ENCODE results near the gene EEF1A2.

DNA sequence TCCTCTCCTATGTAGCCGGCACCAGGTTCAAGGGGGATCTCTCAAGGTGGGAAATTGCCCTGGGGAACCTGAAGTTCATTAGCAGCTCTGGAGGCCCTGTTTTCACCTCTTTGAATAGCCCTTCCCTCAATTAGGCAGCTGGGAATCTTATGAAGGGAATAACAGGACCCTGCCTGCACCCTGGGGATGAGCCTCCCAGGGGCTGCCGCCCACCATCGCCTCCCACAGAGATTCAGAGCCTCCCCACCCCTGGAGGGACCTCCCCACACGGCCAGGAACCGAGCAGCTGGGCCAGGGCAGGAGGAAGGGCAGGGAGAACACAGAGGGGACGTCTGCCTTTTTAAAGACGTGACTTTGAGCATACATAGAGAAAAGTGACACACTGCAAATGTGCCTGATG, 4.6 kb upstream of the EEF1A2 start:
- TF ChIP-seq, protein P1, sequence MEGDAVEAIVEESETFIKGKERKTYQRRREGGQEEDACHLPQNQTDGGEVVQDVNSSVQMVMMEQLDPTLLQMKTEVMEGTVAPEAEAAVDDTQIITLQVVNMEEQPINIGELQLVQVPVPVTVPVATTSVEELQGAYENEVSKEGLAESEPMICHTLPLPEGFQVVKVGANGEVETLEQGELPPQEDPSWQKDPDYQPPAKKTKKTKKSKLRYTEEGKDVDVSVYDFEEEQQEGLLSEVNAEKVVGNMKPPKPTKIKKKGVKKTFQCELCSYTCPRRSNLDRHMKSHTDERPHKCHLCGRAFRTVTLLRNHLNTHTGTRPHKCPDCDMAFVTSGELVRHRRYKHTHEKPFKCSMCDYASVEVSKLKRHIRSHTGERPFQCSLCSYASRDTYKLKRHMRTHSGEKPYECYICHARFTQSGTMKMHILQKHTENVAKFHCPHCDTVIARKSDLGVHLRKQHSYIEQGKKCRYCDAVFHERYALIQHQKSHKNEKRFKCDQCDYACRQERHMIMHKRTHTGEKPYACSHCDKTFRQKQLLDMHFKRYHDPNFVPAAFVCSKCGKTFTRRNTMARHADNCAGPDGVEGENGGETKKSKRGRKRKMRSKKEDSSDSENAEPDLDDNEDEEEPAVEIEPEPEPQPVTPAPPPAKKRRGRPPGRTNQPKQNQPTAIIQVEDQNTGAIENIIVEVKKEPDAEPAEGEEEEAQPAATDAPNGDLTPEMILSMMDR (IDR thresholded peaks at IDR 0.05) = no peak
- TF ChIP-seq POLR2A (IDR thresholded peaks at IDR 0.05; ENCODE audit: low read depth) (no peak), POLR2AphosphoS5 (IDR thresholded peaks at IDR 0.05) (no peak)
